HEK293 (cell line): ENCODE results near the gene CATSPERZ.

Experiments used
- CTCF ChIA-PET: fragments of 350-600 bp; formaldehyde crosslinking; extraction: SDS; loops from one replicate; lab custom pipeline; 2021; ENCODE audit warnings: antibody characterized with exemption; lab: Yijun Ruan, JAX
- POLR2A ChIA-PET: fragments of 300-600 bp; formaldehyde crosslinking; extraction: SDS; loops from one replicate; lab custom pipeline; 2020; ENCODE audit warnings: antibody characterized with exemption, inconsistent platforms; lab: Yijun Ruan, JAX
- H3K27ac ChIP-seq: fragments of 200-500 bp; sonication (Bioruptor generic); 2 replicates; pipeline ENCODE4 v1.5.1; 2014; ENCODE audit warnings: low read depth, low read length, control low read depth, inconsistent platforms; ENCODE audit errors: extremely low read depth
- H3K36me3 ChIP-seq, 2 experiments: fragments of 200-500 bp in 1 of 2; sonication (Bioruptor generic) in 1 of 2; 1 replicate in 1 of 2; 2 replicates in 1 of 2; pipeline ENCODE4 v1.5.1; 2014 to 2017; ENCODE audit warnings: inconsistent platforms in 2 of 2, low read length in 2 of 2; ENCODE audit not compliant: control insufficient read depth in 2 of 2, insufficient read depth in 1 of 2
- H3K4me1 ChIP-seq: fragments of 200-500 bp; sonication (Bioruptor generic); 2 replicates; pipeline ENCODE4 v1.5.1; 2014; ENCODE audit warnings: mild to moderate bottlenecking, low read length, inconsistent platforms; ENCODE audit not compliant: control insufficient read depth, insufficient read depth
- H3K4me3 ChIP-seq: 2 replicates; pipeline ENCODE4 v1.5.1; 2011; ENCODE audit warnings: low read depth, mild to moderate bottlenecking, control low read depth, low read length, moderate library complexity
- H3K9me3 ChIP-seq: fragments of 200-500 bp; sonication (Bioruptor generic); 2 replicates; pipeline ENCODE4 v1.5.1; 2014; ENCODE audit warnings: low read depth, low read length, inconsistent platforms; ENCODE audit not compliant: control insufficient read depth, insufficient read depth
- BCL11B ChIP-seq: fragments of 450-650 bp; formaldehyde crosslinking; IDR thresholded peaks from 2 replicates; pipeline ENCODE4 v1.5.1; 2016; ENCODE audit warnings: low read depth, missing biosample characterization, missing genetic modification characterization
- KLF16 ChIP-seq: fragments of 450-650 bp; formaldehyde crosslinking; IDR thresholded peaks from 2 replicates; pipeline ENCODE4 v1.5.1; 2017; ENCODE audit warnings: missing biosample characterization, missing genetic modification characterization
- KLF7 ChIP-seq: fragments of 450-650 bp; formaldehyde crosslinking; IDR thresholded peaks from 2 replicates; pipeline ENCODE4 v1.5.1; 2016; ENCODE audit warnings: missing biosample characterization, missing genetic modification characterization, borderline replicate concordance
- RBAK ChIP-seq: fragments of 450-650 bp; formaldehyde crosslinking; IDR thresholded peaks from 2 replicates; pipeline ENCODE4 v1.5.1; 2016; ENCODE audit warnings: missing biosample characterization, missing genetic modification characterization
- SETDB1 ChIP-seq: IDR thresholded peaks from one replicate; pipeline ENCODE4 v1.6.1; 2017; ENCODE audit warnings: mild to moderate bottlenecking, low read length, moderate library complexity, mixed read lengths; ENCODE audit not compliant: insufficient read length
- TRIM28 ChIP-seq: IDR thresholded peaks from 2 replicates; pipeline ENCODE4 v1.6.1; 2011; ENCODE audit warnings: low read length, control low read depth, borderline replicate concordance
- ZBTB8A ChIP-seq: fragments of 450-650 bp; formaldehyde crosslinking; IDR thresholded peaks from 2 replicates; pipeline ENCODE4 v1.5.1; 2016; ENCODE audit warnings: missing biosample characterization, missing genetic modification characterization
- ZNF157 ChIP-seq: fragments of 450-650 bp; formaldehyde crosslinking; IDR thresholded peaks from 2 replicates; pipeline ENCODE4 v1.5.1; 2016; ENCODE audit warnings: missing biosample characterization, missing genetic modification characterization
- ZNF221 ChIP-seq: fragments of 450-650 bp; formaldehyde crosslinking; IDR thresholded peaks from 2 replicates; pipeline ENCODE4 v1.5.1; 2017; ENCODE audit warnings: missing biosample characterization, missing genetic modification characterization, borderline replicate concordance
- ZNF311 ChIP-seq: fragments of 450-650 bp; formaldehyde crosslinking; IDR thresholded peaks from 2 replicates; pipeline ENCODE4 v1.5.1; 2017; ENCODE audit warnings: missing biosample characterization, missing genetic modification characterization, borderline replicate concordance
- ZNF433 ChIP-seq: fragments of 450-650 bp; formaldehyde crosslinking; IDR thresholded peaks from 2 replicates; pipeline ENCODE4 v1.5.1; 2016; ENCODE audit warnings: missing biosample characterization, missing genetic modification characterization, low read depth
- ZNF521 ChIP-seq: fragments of 450-650 bp; formaldehyde crosslinking; IDR thresholded peaks from 2 replicates; pipeline ENCODE4 v1.5.1; 2017; ENCODE audit warnings: missing biosample characterization, mild to moderate bottlenecking, missing genetic modification characterization
- ZNF596 ChIP-seq: fragments of 450-650 bp; IDR thresholded peaks from 2 replicates; pipeline ENCODE4 v1.5.0; 2018; ENCODE audit warnings: missing biosample characterization, mild to moderate bottlenecking, missing genetic modification characterization, moderate library complexity
- ZNF610 ChIP-seq: fragments of 450-650 bp; formaldehyde crosslinking; IDR thresholded peaks from 2 replicates; pipeline ENCODE4 v1.5.1; 2016; ENCODE audit warnings: missing biosample characterization, missing genetic modification characterization, borderline replicate concordance
- ZNF639 ChIP-seq: fragments of 450-650 bp; formaldehyde crosslinking; IDR thresholded peaks from 2 replicates; pipeline ENCODE4 v1.5.1; 2016; ENCODE audit warnings: missing biosample characterization, missing genetic modification characterization
- ZNF658 ChIP-seq: fragments of 450-650 bp; formaldehyde crosslinking; IDR thresholded peaks from 2 replicates; pipeline ENCODE4; 2016; ENCODE audit warnings: missing biosample characterization, missing genetic modification characterization
- ZNF692 ChIP-seq: fragments of 450-650 bp; formaldehyde crosslinking; IDR thresholded peaks from 2 replicates; pipeline ENCODE4 v1.5.1; 2016; ENCODE audit warnings: missing biosample characterization, missing genetic modification characterization
- ZNF776 ChIP-seq: fragments of 450-650 bp; formaldehyde crosslinking; IDR thresholded peaks from 2 replicates; pipeline ENCODE4 v1.5.0; 2017; ENCODE audit warnings: missing biosample characterization, missing genetic modification characterization, borderline replicate concordance
- ZNF777 ChIP-seq: fragments of 450-650 bp; formaldehyde crosslinking; IDR thresholded peaks from 2 replicates; pipeline ENCODE4 v1.5.1; 2017; ENCODE audit warnings: missing biosample characterization, missing genetic modification characterization, borderline replicate concordance
- ZNF785 ChIP-seq: fragments of 450-650 bp; formaldehyde crosslinking; IDR thresholded peaks from 2 replicates; pipeline ENCODE4 v1.5.1; 2016; ENCODE audit warnings: missing biosample characterization, missing genetic modification characterization
- ZNF791 ChIP-seq: fragments of 450-650 bp; formaldehyde crosslinking; IDR thresholded peaks from 2 replicates; pipeline ENCODE4 v1.5.1; 2016; ENCODE audit warnings: missing biosample characterization, missing genetic modification characterization

Gene CATSPERZ

DNA sequence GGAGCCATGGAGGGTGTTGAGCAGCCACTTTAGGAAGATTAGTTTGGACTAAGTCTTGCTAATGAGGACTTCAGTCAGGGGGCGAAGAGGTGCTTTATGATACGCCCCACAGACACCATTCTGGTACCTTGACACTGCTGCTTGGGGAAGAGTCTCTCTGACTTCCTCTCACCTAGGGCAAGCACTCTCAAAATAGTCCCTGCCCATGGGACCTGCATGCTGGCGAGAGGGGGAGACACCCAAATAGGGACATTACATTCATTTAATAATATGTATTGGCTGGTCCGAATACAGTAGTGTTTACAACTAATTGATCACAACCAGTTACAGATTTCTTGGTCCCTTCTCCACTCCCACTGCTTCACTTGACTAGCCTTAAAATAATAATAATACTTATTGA is 4.4 kb upstream of the CATSPERZ start:
- Histone ChIP-seq H3K36me3 (no peaks in the 10 kb centered on the region), H3K4me1 (no peaks in the 10 kb centered on the region), H3K27ac (no peak overlapping the region), H3K9me3 (no peaks in the 10 kb centered on the region), H3K4me3 (no peak overlapping the region)
- ChIA-PET CTCF (interaction anchor here (0.9 to 1.7 kb wide), 4 partner anchors 9 to 59 kb away, joined by 3 to 13 read pairs (median 4); partner anchors contain the start of gene PLCB3), POLR2A (interaction anchor here (0.8 kb wide), 1 partner anchor 24 kb away, joined by 3 read pairs; no protein-coding TSS in a partner anchor)
- TF ChIP-seq ZNF311 (tag by site-specific recombination) (no peak), ZNF692 (no peak), ZNF157 (tag by site-specific recombination) (no peak), KLF7 (no peak), BCL11B (tag by site-specific recombination) (no peak), ZNF610 (no peak), SETDB1 (no peak)

DNA sequence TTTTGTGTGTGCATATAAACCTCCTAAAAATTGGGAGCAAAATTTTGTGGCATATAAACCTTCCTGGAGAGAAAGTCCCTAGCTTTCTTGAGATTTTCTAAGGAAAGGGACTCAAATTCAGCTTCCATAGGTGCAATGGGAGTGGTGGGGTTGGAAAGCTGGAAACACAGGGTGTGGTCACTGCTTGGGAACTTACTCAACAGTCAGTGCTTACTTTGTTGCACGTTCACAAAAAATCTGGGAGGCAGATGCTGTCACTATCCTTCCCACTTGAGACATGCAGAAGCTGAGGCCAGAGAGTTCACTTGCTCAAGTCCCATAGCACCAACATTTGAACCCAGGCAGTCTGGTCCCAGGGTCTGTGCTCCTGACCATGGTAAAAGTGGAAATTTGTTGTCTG is 3.9 kb upstream of the CATSPERZ start:
- Histone ChIP-seq H3K4me3 (no peak overlapping the region), H3K9me3 (no peaks in the 10 kb centered on the region), H3K27ac (no peak overlapping the region), H3K4me1 (no peaks in the 10 kb centered on the region), H3K36me3 (no peaks in the 10 kb centered on the region)
- TF ChIP-seq ZNF521 (tag by site-specific recombination) (no peak), ZNF777 (no peak), ZNF776 (no peak), ZNF221 (tag by site-specific recombination) (no peak), ZNF433 (tag by site-specific recombination) (no peak), ZNF658 (tag by site-specific recombination) (no peak), ZNF785 (tag by site-specific recombination) (no peak), ZNF639 (tag by site-specific recombination) (no peak), ZNF791 (tag by site-specific recombination) (no peak), RBAK (tag by site-specific recombination) (no peak), BCL11B (tag by site-specific recombination) (no peak), TRIM28 (no peak), ZNF596 (tag by site-specific recombination) (no peak), ZBTB8A (tag by site-specific recombination) (no peak), KLF16 (tag by site-specific recombination) (no peak)
- ChIA-PET POLR2A (no interaction called here), CTCF (interaction anchor here (0.6 to 1.7 kb wide), 7 partner anchors 8 to 467 kb away, joined by 3 to 13 read pairs (median 4); partner anchors contain the start of gene PLCB3)
